ENCODE results near the gene COL4A5. TPM values are rescaled to one million over a fixed set of nuclear protein-coding genes. Genes with fewer than 3 reads are reported as not detected.

COL4A5 gene
- total and polyA plus RNA-seq, 8 donors = 0.58 to 3.3 (median 1.2) TPM

GRCh38 chrX:108399418-108400165 is 40.0 kb upstream of the COL4A5 start:
- 37 to 64% methylated on average over 1 of the region's 1 CpG for WGBS, 2 donors
- Histone ChIP-seq H3K27me3 (peaks cover 0 to 14% (median 3%) of the 10 kb centered on the region in 4 donors), H3K9me3 (no peaks in the 10 kb centered on the region), H3K27ac (no peak overlapping the region), H3K4me1 (no peaks in the 10 kb centered on the region), H3K4me3 (no peak overlapping the region), H3K36me3 (no peaks in the 10 kb centered on the region)
- DNase-seq = no peak
- ATAC-seq = no peak
- FAIRE-seq = no peak
- intact Hi-C loops (cut with DNase I) = no loop called here
- no peak for TF ChIP-seq CTCF (IDR thresholded peaks at IDR 0.05)

DNA sequence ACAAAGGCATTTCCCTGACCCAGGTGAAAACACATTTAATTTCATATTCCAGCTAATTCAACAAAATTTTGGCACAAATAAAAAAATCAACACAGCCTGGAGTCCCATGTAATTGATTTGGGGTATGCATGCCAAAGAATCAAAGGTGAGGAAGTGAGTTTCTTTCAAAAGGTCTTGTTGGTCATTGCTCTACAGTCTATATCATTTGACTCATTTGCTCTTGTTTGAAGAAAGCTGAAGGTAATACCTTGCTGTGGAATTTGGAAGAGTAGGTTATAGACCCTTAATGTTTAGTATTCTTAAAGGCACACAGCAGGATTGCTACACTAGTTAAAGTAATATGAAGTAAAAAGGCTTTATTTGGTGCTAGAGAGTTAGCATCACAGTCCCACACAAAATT is 26.9 kb upstream of the COL4A5 start:
- TF ChIP-seq CTCF (IDR thresholded peaks at IDR 0.05) = no peak
- Histone ChIP-seq H3K27ac (no peak overlapping the region), H3K27me3 (peaks cover 0 to 4% (median 2%) of the 10 kb centered on the region in 4 donors), H3K4me3 (no peak overlapping the region), H3K9me3 (no peaks in the 10 kb centered on the region), H3K36me3 (no peaks in the 10 kb centered on the region), H3K4me1 (no peaks in the 10 kb centered on the region)
- no peak for ATAC-seq
- no peak for DNase-seq
- intact Hi-C loops (cut with DNase I) = no loop called here
- FAIRE-seq = no peak

DNA sequence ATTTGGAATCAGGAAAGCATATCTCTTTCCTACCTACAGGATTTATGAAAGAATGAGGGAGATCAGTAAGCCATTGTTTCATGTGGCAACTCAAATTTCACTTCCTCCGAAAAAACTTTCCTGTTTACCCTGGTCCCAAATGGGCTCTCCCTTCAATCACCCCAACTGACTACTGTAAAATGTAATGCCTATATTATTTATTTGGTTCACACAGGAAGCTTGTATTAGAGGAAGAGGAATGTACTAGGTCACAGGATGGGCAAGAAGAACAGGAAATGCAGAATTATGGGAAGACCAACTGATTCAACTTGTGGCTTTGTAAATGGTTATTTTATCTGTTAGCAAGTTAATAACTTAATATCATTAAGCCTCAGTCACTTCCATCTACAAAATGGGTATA is 24.5 kb upstream of the COL4A5 start:
- Histone ChIP-seq H3K36me3 (no peaks in the 10 kb centered on the region), H3K4me3 (no peak overlapping the region), H3K27ac (no peak overlapping the region), H3K27me3 (peaks cover 0 to 9% (median 0%) of the 10 kb centered on the region in 4 donors), H3K9me3 (no peaks in the 10 kb centered on the region), H3K4me1 (no peaks in the 10 kb centered on the region)
- ATAC-seq (no peak), DNase-seq (no peak), FAIRE-seq (no peak)
- 62 to 65% methylated on average over 1 of the region's 1 CpG for WGBS, 2 donors
- TF ChIP-seq CTCF (IDR thresholded peaks at IDR 0.05) = no peak
- intact Hi-C loops (cut with DNase I) = no loop called here

- 27 to 65% methylated on average over 2 of the region's 2 CpGs for WGBS, 2 donors
- H3K27me3 ChIP-seq = peaks cover 0 to 11% (median 0%) of the 10 kb centered on the region in 4 donors
Observed at GRCh38 chrX:108415891-108416290, 23.7 kb upstream of the COL4A5 start.

More at GRCh38 chrX:108415891-108416290, 23.7 kb upstream of the COL4A5 start:
- TF ChIP-seq CTCF (IDR thresholded peaks at IDR 0.05) = no peak
- no peak for FAIRE-seq
- ATAC-seq = no peak
- Histone ChIP-seq H3K4me3 (no peak overlapping the region), H3K36me3 (no peaks in the 10 kb centered on the region), H3K9me3 (no peaks in the 10 kb centered on the region), H3K27ac (no peak overlapping the region), H3K4me1 (no peaks in the 10 kb centered on the region)
- no peak for DNase-seq
- intact Hi-C loops (cut with DNase I) = no loop called here

Data from pancreas (tissue), 10 donors.